ENCODE results near the gene STK4.

Gene STK4

GRCh38 chr20:45118028-45118427, 151.7 kb downstream of the STK4 start:
- H3K4me3 ChIP-seq (replicated peaks; ENCODE audit: insufficient read depth, low read length) = no peak overlapping the region
- TF ChIP-seq GABPA (IDR thresholded peaks at IDR 0.05; ENCODE audit: low read depth) (no peak), REST (IDR thresholded peaks at IDR 0.05; ENCODE audit: insufficient replicate concordance, low read depth) (no peak), SPI1 (IDR thresholded peaks at IDR 0.05; ENCODE audit: borderline replicate concordance, low read depth) (no peak), CTCF (IDR thresholded peaks at IDR 0.05; ENCODE audit: insufficient read depth, low read length) (no peak), POLR2AphosphoS5 (IDR thresholded peaks at IDR 0.05; ENCODE audit: low read depth) (no peak)
- H3K27ac ChIP-seq (replicated peaks) = no peak overlapping the region
- H3K27me3 ChIP-seq (ENCODE audit: insufficient read depth, poor library complexity, severe bottlenecking) = peaks cover 6% of the 10 kb centered on the region
- DNase-seq (ENCODE audit: low read depth in 1 of 2, low spot score in 1 of 2) = no peak

GRCh38 chr20:45119556-45120266, 153.4 kb downstream of the STK4 start:
- H3K4me3 ChIP-seq (replicated peaks; ENCODE audit: insufficient read depth, low read length) = no peak overlapping the region
- TF ChIP-seq CTCF (IDR thresholded peaks at IDR 0.05; ENCODE audit: insufficient read depth, low read length) = no peak
- TF ChIP-seq REST (IDR thresholded peaks at IDR 0.05; ENCODE audit: insufficient replicate concordance, low read depth) = no peak
- no peak for TF ChIP-seq GABPA (IDR thresholded peaks at IDR 0.05; ENCODE audit: low read depth)
- TF ChIP-seq SPI1 (IDR thresholded peaks at IDR 0.05; ENCODE audit: borderline replicate concordance, low read depth) = no peak
- no peak for TF ChIP-seq POLR2AphosphoS5 (IDR thresholded peaks at IDR 0.05; ENCODE audit: low read depth)
- no peak overlapping the region for H3K27ac ChIP-seq (replicated peaks)
- peaks cover 6% of the 10 kb centered on the region for H3K27me3 ChIP-seq (ENCODE audit: insufficient read depth, poor library complexity, severe bottlenecking)
- DNase-seq (ENCODE audit: low read depth in 1 of 2, low spot score in 1 of 2) = no peak

GRCh38 chr20:45121388-45121787, 155.1 kb downstream of the STK4 start:
- Histone ChIP-seq H3K27ac (replicated peaks) (no peak overlapping the region), H3K27me3 (ENCODE audit: insufficient read depth, poor library complexity, severe bottlenecking) (peaks cover 3% of the 10 kb centered on the region), H3K4me3 (replicated peaks; ENCODE audit: insufficient read depth, low read length) (no peak overlapping the region)
- DNase-seq (ENCODE audit: low read depth in 1 of 2, low spot score in 1 of 2) = no peak
- no peak for TF ChIP-seq SPI1 (IDR thresholded peaks at IDR 0.05; ENCODE audit: borderline replicate concordance, low read depth)
- no peak for TF ChIP-seq CTCF (IDR thresholded peaks at IDR 0.05; ENCODE audit: insufficient read depth, low read length)
- no peak for TF ChIP-seq GABPA (IDR thresholded peaks at IDR 0.05; ENCODE audit: low read depth)
- no peak for TF ChIP-seq POLR2AphosphoS5 (IDR thresholded peaks at IDR 0.05; ENCODE audit: low read depth)
- TF ChIP-seq REST (IDR thresholded peaks at IDR 0.05; ENCODE audit: insufficient replicate concordance, low read depth) = no peak

All from HL-60 (cell line).